ENCODE measurements around the gene CYS1. TPM values are rescaled to one million over a fixed set of nuclear protein-coding genes. Genes with fewer than 3 reads are reported as not detected.

Gene CYS1
- total and polyA plus RNA-seq, 2 of the 8 experiments (the other 6 are each of a cell fraction or from before 2014, with no cell fraction given): 0.09 to 0.13 TPM

DNA sequence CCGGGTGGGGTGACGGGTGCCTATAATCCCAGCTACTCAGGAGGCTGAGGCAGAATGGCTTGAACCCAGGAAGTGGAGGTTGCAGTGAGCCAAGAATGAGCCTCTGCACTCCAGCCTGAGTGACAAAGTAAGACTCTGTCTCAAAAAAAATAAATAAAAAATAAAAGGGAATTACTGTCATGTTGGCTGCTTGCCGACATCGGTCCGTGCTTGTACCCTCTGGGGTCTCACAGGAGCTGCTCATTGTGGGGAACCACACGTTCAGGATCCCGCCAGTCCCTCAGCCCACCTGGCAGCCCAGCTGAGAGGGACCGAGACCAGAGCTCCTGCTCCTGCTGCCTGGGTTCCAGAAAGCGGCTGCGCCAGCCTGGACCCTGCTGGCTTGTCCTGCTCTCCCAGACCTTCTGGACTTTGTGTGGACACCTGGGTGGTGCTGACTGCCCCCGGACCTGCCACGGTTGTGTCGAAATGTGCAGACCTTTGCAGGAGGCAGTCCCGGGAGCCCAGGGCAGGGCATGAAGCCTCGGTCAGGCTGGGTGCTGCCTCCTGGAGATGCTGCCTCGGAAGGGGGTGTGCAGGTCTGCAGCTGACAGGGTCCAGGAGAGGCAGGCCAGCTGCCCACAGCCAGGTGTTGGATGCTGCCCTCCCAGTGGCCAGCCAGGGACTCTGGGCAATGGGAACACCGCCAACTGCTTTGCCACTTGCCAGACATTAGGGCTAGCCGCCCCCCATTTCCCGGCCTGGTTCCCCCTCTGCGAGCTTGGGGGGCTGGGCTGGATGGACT lies 20.5 kb downstream of the CYS1 start:
- 90% methylated on average over 17 of the region's 20 CpGs; no CpG with 5 or more reads in 1 of the 2 experiments for WGBS, 2 experiments (ENCODE audit: extremely low coverage in 1 of 2, insufficient coverage in 1 of 2, insufficient read length in 1 of 2, insufficient replicate concordance in 2 of 2, low coverage in 1 of 2, low lambda C conversion rate in 2 of 2, missing lambda C conversion rate in 1 of 2)
- H3K23ac ChIP-seq (ENCODE audit: insufficient read length): no peak overlapping the region
- no peak for DNase-seq (ENCODE audit: low read depth in 1 of 2, low spot score in 2 of 2)
- TF ChIP-seq POU5F1 (IDR thresholded peaks at IDR 0.05; ENCODE audit: low read depth, low read length) (no peak), CREB1 (IDR thresholded peaks at IDR 0.05) (no peak), SAP30 (IDR thresholded peaks at IDR 0.05; ENCODE audit: insufficient read depth, insufficient replicate concordance, low read length) (no peak), SIX5 (IDR thresholded peaks at IDR 0.05; ENCODE audit: low read depth, low read length) (no peak), HDAC6 (IDR thresholded peaks at IDR 0.05; ENCODE audit: low read depth, low read length) (no peak), ASH2L (IDR thresholded peaks at IDR 0.05; ENCODE audit: low read length) (no peak), EP300 (IDR thresholded peaks at IDR 0.05; ENCODE audit: borderline replicate concordance in 1 of 2, low read depth in 2 of 2, low read length in 2 of 2) (no peak), FOSL1 (IDR thresholded peaks at IDR 0.05; ENCODE audit: insufficient read depth, low read depth, low read length) (no peak), YY1 (IDR thresholded peaks at IDR 0.05; ENCODE audit: low read depth, low read length) (no peak), PHF8 (conservative IDR thresholded peaks at IDR 0.05; ENCODE audit: low read depth, low read length) (no peak)
- TF ChIP-seq, protein P1, sequence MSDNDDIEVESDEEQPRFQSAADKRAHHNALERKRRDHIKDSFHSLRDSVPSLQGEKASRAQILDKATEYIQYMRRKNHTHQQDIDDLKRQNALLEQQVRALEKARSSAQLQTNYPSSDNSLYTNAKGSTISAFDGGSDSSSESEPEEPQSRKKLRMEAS (IDR thresholded peaks at IDR 0.05): no peak
- TF ChIP-seq, protein P2, sequence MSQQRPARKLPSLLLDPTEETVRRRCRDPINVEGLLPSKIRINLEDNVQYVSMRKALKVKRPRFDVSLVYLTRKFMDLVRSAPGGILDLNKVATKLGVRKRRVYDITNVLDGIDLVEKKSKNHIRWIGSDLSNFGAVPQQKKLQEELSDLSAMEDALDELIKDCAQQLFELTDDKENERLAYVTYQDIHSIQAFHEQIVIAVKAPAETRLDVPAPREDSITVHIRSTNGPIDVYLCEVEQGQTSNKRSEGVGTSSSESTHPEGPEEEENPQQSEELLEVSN (IDR thresholded peaks at IDR 0.05): no peak

More for the DNA sequence above, 20.5 kb downstream of the CYS1 start:
- H4K8ac ChIP-seq (ENCODE audit: extremely low read depth, insufficient read depth, low read length): no peak overlapping the region
- H2AFZ ChIP-seq (ENCODE audit: low read length): no peak overlapping the region
- H3K36me3 ChIP-seq (ENCODE audit: control insufficient read depth in 2 of 4, insufficient read depth in 4 of 4, low read length in 3 of 4): no peaks in the 10 kb centered on the region
- H2BK120ac ChIP-seq (replicated peaks; ENCODE audit: low read depth, low read length): no peak overlapping the region
- H2BK15ac ChIP-seq (ENCODE audit: low read length): no peak overlapping the region
- peaks cover 0 to 16% (median 1%) of the 10 kb centered on the region in 4 experiments; a peak in 3 of 7 replicates for H3K4me1 ChIP-seq (replicated peaks in 1 of 4; ENCODE audit: control insufficient read depth in 3 of 4, insufficient read depth in 4 of 4, low read length in 3 of 4)
- ChIA-PET POLR2A (ENCODE audit: partially characterized antibody) (interaction anchor here (0.9 to 1.1 kb wide), 2 partner anchors 13 to 25 kb away, joined by 3 read pairs; no protein-coding TSS in a partner anchor), CTCF (ENCODE audit: partially characterized antibody) (interaction anchor here (0.7 to 7.7 kb wide), 9 partner anchors 12 to 601 kb away, joined by 3 to 68 read pairs (median 3); no protein-coding TSS in a partner anchor)
- no peaks in the 10 kb centered on the region for H3K9me3 ChIP-seq (ENCODE audit: insufficient read depth in 2 of 2, low read depth in 1 of 2, low read length in 1 of 2)
- no peak overlapping the region for H2BK5ac ChIP-seq (ENCODE audit: low read depth, low read length)
- H3K79me2 ChIP-seq (ENCODE audit: control insufficient read depth in 1 of 2, insufficient read depth in 2 of 2, low read length in 2 of 2): no peaks in the 10 kb centered on the region
- no peak overlapping the region for H3K56ac ChIP-seq (replicated peaks; ENCODE audit: insufficient read length, low read depth, low read length)
- no peaks in the 10 kb centered on the region for H3K27me3 ChIP-seq (replicated peaks in 1 of 4; ENCODE audit: control insufficient read depth in 3 of 4, extremely low read depth in 1 of 4, insufficient read depth in 3 of 4, low read length in 3 of 4)
- H3K79me1 ChIP-seq (ENCODE audit: low read depth, low read length): no peaks in the 10 kb centered on the region
- H2AK5ac ChIP-seq (ENCODE audit: low read depth, low read length): no peak overlapping the region
- H3K23me2 ChIP-seq (ENCODE audit: low read depth, low read length): peaks cover 3% of the 10 kb centered on the region; the same call in 1 of the 2 replicates
- no peaks in the 10 kb centered on the region for H4K20me1 ChIP-seq (replicated peaks in 1 of 2; ENCODE audit: control insufficient read depth in 1 of 2, insufficient read depth in 2 of 2, low read length in 2 of 2)
- no peak overlapping the region for H3K4ac ChIP-seq (replicated peaks; ENCODE audit: insufficient read length, low read depth, low read length)
- no peak overlapping the region for H3K4me3 ChIP-seq (ENCODE audit: extremely low read depth in 1 of 4, insufficient read depth in 2 of 4, low read depth in 3 of 4, low read length in 4 of 4)
- H3K4me2 ChIP-seq (ENCODE audit: insufficient read depth in 1 of 2, low read depth in 2 of 2, low read length in 2 of 2): no peak overlapping the region
- no peak overlapping the region for H2BK20ac ChIP-seq (ENCODE audit: low read length)
- no peak overlapping the region for H3K27ac ChIP-seq (ENCODE audit: low read depth, low read length)
- H3K9ac ChIP-seq (replicated peaks in 1 of 4; ENCODE audit: extremely low read depth in 1 of 4, low read depth in 3 of 4, low read length in 3 of 4): no peak overlapping the region
- FAIRE-seq: no peak
- H4K5ac ChIP-seq (ENCODE audit: insufficient read length, low read depth, low read length): no peak overlapping the region
- H3K14ac ChIP-seq (ENCODE audit: insufficient read length): no peak overlapping the region
- no peak overlapping the region for H4K91ac ChIP-seq (replicated peaks; ENCODE audit: insufficient read length, low read length)
- no peak overlapping the region for H3K18ac ChIP-seq (ENCODE audit: extremely low read depth, low read length)
- peak overlapping the region; percentile 17; the same call in 1 of the 2 replicates for H2BK12ac ChIP-seq (ENCODE audit: low read depth, low read length)

Data from H1 (cell line).